ENCODE measurements around the gene PLCZ1.

The PLCZ1 gene

GRCh38 chr12:18731156-18731555, 6.7 kb downstream of the PLCZ1 start:
- TF ChIP-seq, protein P1, sequence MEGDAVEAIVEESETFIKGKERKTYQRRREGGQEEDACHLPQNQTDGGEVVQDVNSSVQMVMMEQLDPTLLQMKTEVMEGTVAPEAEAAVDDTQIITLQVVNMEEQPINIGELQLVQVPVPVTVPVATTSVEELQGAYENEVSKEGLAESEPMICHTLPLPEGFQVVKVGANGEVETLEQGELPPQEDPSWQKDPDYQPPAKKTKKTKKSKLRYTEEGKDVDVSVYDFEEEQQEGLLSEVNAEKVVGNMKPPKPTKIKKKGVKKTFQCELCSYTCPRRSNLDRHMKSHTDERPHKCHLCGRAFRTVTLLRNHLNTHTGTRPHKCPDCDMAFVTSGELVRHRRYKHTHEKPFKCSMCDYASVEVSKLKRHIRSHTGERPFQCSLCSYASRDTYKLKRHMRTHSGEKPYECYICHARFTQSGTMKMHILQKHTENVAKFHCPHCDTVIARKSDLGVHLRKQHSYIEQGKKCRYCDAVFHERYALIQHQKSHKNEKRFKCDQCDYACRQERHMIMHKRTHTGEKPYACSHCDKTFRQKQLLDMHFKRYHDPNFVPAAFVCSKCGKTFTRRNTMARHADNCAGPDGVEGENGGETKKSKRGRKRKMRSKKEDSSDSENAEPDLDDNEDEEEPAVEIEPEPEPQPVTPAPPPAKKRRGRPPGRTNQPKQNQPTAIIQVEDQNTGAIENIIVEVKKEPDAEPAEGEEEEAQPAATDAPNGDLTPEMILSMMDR (IDR thresholded peaks at IDR 0.05; ENCODE audit: control insufficient read depth, insufficient read depth, low read depth, low read length, missing control alignments): no peak
- no peak overlapping the region for H3K4me3 ChIP-seq (ENCODE audit: control insufficient read depth, low read depth, low read length)
- no peak for DNase-seq (ENCODE audit: low read depth)

DNA sequence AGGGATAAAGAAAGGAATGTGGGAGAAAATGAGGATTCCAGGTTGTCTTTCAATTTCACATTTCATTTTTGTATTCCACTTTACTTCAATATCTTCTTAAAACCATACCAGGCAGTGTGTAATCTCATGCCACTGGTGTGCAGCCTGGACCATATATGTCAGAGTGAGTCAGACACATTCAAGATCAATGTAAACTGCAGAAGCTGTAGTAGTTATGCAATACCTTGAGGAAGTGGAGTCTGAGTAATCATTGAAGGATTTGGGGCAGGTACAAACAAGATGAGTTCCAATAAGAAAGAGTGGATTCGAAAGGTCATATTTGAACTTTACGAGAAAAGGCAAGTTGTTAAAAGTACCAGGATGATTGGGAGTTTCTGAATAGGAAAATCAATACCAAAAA, 14.1 kb downstream of the PLCZ1 start:
- no peak overlapping the region for H3K4me3 ChIP-seq (ENCODE audit: control insufficient read depth, low read depth, low read length)
- TF ChIP-seq, protein P1 (IDR thresholded peaks at IDR 0.05; ENCODE audit: control insufficient read depth, insufficient read depth, low read depth, low read length, missing control alignments): no peak
- DNase-seq (ENCODE audit: low read depth): no peak

- no peak overlapping the region for H3K4me3 ChIP-seq (ENCODE audit: control insufficient read depth, low read depth, low read length)
- TF ChIP-seq, protein P1 (IDR thresholded peaks at IDR 0.05; ENCODE audit: control insufficient read depth, insufficient read depth, low read depth, low read length, missing control alignments): no peak
- no peak for DNase-seq (ENCODE audit: low read depth)
These were observed 16.4 kb downstream of the PLCZ1 start for GRCh38 chr12:18721452-18721851.

DNA sequence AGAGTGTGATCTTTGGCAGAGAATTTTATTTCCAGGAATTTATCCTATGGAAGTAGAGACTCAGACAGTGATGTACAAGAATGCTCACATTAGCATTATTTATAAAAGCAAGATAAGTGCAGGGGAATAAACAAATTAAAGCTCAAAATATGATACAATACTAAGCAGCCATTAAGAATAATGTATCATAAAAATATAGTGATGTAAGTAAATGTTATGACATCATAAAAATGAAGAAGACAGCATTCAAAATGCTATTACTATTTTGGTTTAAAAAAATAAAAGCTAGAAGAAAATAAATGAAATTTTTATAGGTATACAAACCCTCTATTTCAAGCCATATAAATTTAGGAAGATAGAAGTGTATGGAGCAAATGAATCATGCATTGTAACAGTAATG, 17.1 kb downstream of the PLCZ1 start:
- TF ChIP-seq, protein P1 (IDR thresholded peaks at IDR 0.05; ENCODE audit: control insufficient read depth, insufficient read depth, low read depth, low read length, missing control alignments): no peak
- DNase-seq (ENCODE audit: low read depth): no peak
- H3K4me3 ChIP-seq (ENCODE audit: control insufficient read depth, low read depth, low read length): no peak overlapping the region

- no peak overlapping the region for H3K4me3 ChIP-seq (ENCODE audit: control insufficient read depth, low read depth, low read length)
- TF ChIP-seq, protein P1 (IDR thresholded peaks at IDR 0.05; ENCODE audit: control insufficient read depth, insufficient read depth, low read depth, low read length, missing control alignments): no peak
- DNase-seq (ENCODE audit: low read depth): no peak
These were observed 17.8 kb downstream of the PLCZ1 start for GRCh38 chr12:18719922-18720510.

DNA sequence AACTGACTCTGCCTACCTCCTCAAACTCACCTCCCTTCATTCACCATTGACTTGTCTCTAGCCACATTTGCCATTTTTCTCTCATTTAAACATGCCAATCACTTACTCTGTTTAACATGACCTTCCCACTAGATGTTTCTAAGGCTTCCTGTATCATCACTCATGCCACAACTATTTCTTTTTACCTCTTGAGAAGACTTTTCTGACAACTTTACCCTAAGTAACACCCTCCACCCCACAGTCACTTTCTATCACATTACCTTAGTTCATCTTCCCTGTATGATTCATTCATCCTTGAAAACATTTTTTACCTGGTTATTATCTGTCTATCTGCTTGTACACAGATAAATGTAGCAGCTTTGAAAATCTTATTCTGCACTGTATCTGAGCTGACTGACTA, 19.4 kb downstream of the PLCZ1 start:
- TF ChIP-seq, protein P1 (IDR thresholded peaks at IDR 0.05; ENCODE audit: control insufficient read depth, insufficient read depth, low read depth, low read length, missing control alignments): no peak
- no peak for DNase-seq (ENCODE audit: low read depth)
- H3K4me3 ChIP-seq (ENCODE audit: control insufficient read depth, low read depth, low read length): no peak overlapping the region

- TF ChIP-seq, protein P1 (IDR thresholded peaks at IDR 0.05; ENCODE audit: control insufficient read depth, insufficient read depth, low read depth, low read length, missing control alignments): no peak
- no peak overlapping the region for H3K4me3 ChIP-seq (ENCODE audit: control insufficient read depth, low read depth, low read length)
- DNase-seq (ENCODE audit: low read depth): no peak
These were observed 21.6 kb downstream of the PLCZ1 start for GRCh38 chr12:18716236-18716635.

All from AG09309 (cell line).